Thyroid gland (tissue), 4 donors: ENCODE measurements around the gene CDC14A.

Experiments used
- POLR2A ChIP-seq, 2 donors: fragments of 450-650 bp; IDR thresholded peaks; one replicate each; pipeline ENCODE4 v1.6.1; 2017; ENCODE audit warnings: antibody characterized with exemption in 2 of 2, mild to moderate bottlenecking in 2 of 2, moderate library complexity in 1 of 2
- TF ChIP-seq, protein P1 (sequence below), 6 experiments: fragments of 200-600 bp in 3 of 6; fragments of 450-650 bp in 3 of 6; sonication (generic) in 3 of 6; IDR thresholded peaks; one replicate each; pipeline ENCODE4 v1.5.1; 2016 to 2019; ENCODE audit warnings: antibody characterized with exemption in 6 of 6, mild to moderate bottlenecking in 2 of 6, inconsistent platforms in 1 of 6, moderate library complexity in 1 of 6

DNA sequence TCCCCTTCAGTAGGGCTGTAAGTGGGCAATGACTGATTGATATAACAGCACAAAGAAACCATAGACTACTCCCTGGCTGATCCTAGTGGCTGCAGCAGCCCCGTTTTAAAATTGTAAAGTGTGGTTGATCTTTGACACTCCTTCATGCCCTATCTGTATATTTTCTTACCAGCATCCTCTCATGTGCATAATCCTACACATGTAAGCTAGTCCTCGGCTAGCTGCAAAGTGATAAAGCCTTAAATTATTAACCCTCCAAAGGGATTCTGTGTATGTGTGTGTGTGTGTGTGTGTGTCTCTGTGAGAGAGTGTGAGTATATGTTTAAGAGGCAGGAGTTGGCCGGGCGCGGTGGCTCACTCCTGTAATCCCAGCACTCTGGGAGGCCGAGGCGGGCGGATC is 30.8 kb upstream of the CDC14A start:
- TF ChIP-seq, protein P1, sequence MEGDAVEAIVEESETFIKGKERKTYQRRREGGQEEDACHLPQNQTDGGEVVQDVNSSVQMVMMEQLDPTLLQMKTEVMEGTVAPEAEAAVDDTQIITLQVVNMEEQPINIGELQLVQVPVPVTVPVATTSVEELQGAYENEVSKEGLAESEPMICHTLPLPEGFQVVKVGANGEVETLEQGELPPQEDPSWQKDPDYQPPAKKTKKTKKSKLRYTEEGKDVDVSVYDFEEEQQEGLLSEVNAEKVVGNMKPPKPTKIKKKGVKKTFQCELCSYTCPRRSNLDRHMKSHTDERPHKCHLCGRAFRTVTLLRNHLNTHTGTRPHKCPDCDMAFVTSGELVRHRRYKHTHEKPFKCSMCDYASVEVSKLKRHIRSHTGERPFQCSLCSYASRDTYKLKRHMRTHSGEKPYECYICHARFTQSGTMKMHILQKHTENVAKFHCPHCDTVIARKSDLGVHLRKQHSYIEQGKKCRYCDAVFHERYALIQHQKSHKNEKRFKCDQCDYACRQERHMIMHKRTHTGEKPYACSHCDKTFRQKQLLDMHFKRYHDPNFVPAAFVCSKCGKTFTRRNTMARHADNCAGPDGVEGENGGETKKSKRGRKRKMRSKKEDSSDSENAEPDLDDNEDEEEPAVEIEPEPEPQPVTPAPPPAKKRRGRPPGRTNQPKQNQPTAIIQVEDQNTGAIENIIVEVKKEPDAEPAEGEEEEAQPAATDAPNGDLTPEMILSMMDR (IDR thresholded peaks at IDR 0.05): no peak
- no peak for TF ChIP-seq POLR2A (IDR thresholded peaks at IDR 0.05)
